ENCODE data around the gene SND1.

GRCh38 chr7:128035712-128036111 lies 383.7 kb downstream of the SND1 start:
- TF ChIP-seq CTCF (IDR thresholded peaks at IDR 0.05) (no peak), POLR2A (IDR thresholded peaks at IDR 0.05) (no peak)
